Vagina (tissue), 2 donors: ENCODE measurements around the gene RPTOR.

Experiments
- CTCF ChIP-seq, 3 experiments: fragments of 450-650 bp in 2 of 3; fragments of 200-600 bp in 1 of 3; sonication (generic) in 1 of 3; IDR thresholded peaks; one replicate each; pipeline ENCODE4 v1.5.1; 2017 to 2019; ENCODE audit warnings: antibody characterized with exemption in 3 of 3, mild to moderate bottlenecking in 2 of 3, moderate library complexity in 2 of 3
- POLR2A ChIP-seq, 2 donors: fragments of 450-650 bp; IDR thresholded peaks; one replicate each; pipeline ENCODE4 v1.6.1; 2017; ENCODE audit warnings: antibody characterized with exemption in 2 of 2, mild to moderate bottlenecking in 2 of 2, moderate library complexity in 2 of 2
- POLR2AphosphoS5 ChIP-seq, 2 donors: sonication (generic); formaldehyde crosslinking; IDR thresholded peaks; one replicate each; pipeline ENCODE4 v1.9.0; 2017; ENCODE audit warnings: antibody characterized with exemption in 2 of 2, mild to moderate bottlenecking in 2 of 2, low read depth in 1 of 2; ENCODE audit not compliant: insufficient read depth in 1 of 2

GRCh38 chr17:80925688-80926335 is 381.2 kb downstream of the RPTOR start:
- TF ChIP-seq CTCF (IDR thresholded peaks at IDR 0.05) (no peak), POLR2A (IDR thresholded peaks at IDR 0.05) (no peak), POLR2AphosphoS5 (IDR thresholded peaks at IDR 0.05; ENCODE audit: insufficient read depth in 1 of 2, low read depth in 1 of 2) (no peak)
